SK-N-SH treated with all-trans-retinoic acid at 6 μM for 48 hours (cell line): ENCODE measurements around the gene BAK1.

ENCODE experiments used
- ATAC-seq: fragments of 200-7000 bp; cut with Tn5 transposase; 3 replicates; pipeline ENCODE4 v1.9.1; 2020; ENCODE audit warnings: mild to moderate bottlenecking, moderate library complexity
- ARNTL ChIP-seq: fragments of 450-650 bp; formaldehyde crosslinking; IDR thresholded peaks from 2 replicates; pipeline ENCODE4 v1.5.0; 2020; ENCODE audit warnings: low read depth, mild to moderate bottlenecking, moderate library complexity, borderline replicate concordance
- BACH2 ChIP-seq: fragments of 250-450 bp; sonication (Bioruptor Pico); IDR thresholded peaks from 2 replicates; pipeline ENCODE4 v1.9.0; 2021; ENCODE audit warnings: mild to moderate bottlenecking, borderline replicate concordance
- CSDC2 ChIP-seq: fragments of 250-450 bp; sonication (Bioruptor Pico); IDR thresholded peaks from 2 replicates; pipeline ENCODE4 v1.5.0; 2020; ENCODE audit warnings: mild to moderate bottlenecking, moderate library complexity
- CSRNP3 ChIP-seq: fragments of 250-450 bp; sonication (Bioruptor Pico); IDR thresholded peaks from 2 replicates; pipeline ENCODE4 v1.5.1; 2021; ENCODE audit warnings: mild to moderate bottlenecking, moderate library complexity
- ESRRG ChIP-seq: fragments of 250-450 bp; sonication (Bioruptor Pico); IDR thresholded peaks from 2 replicates; pipeline ENCODE4 v1.6.1; 2021; ENCODE audit warnings: mild to moderate bottlenecking
- GLIS3 ChIP-seq: fragments of 250-450 bp; sonication (Bioruptor Pico); IDR thresholded peaks from 2 replicates; pipeline ENCODE4 v1.5.0; 2020; ENCODE audit warnings: mild to moderate bottlenecking, moderate library complexity
- ISL1 ChIP-seq: fragments of 250-450 bp; sonication (Bioruptor Pico); IDR thresholded peaks from 2 replicates; pipeline ENCODE4 v2.1.2; 2022; ENCODE audit warnings: mild to moderate bottlenecking, moderate library complexity
- OSR1 ChIP-seq: fragments of 250-450 bp; sonication (Bioruptor Pico); IDR thresholded peaks from 2 replicates; pipeline ENCODE4 v1.8.0; 2022; ENCODE audit warnings: moderate library complexity, mild to moderate bottlenecking, inconsistent platforms
- PPARA ChIP-seq: fragments of 250-450 bp; sonication (Bioruptor Pico); IDR thresholded peaks from 2 replicates; pipeline ENCODE4 v1.5.0; 2020; ENCODE audit warnings: mild to moderate bottlenecking, borderline replicate concordance
- SNAI2 ChIP-seq: fragments of 250-450 bp; sonication (Bioruptor Pico); IDR thresholded peaks from 2 replicates; pipeline ENCODE4 v1.5.0; 2020; ENCODE audit warnings: mild to moderate bottlenecking, moderate library complexity
- TCF4 ChIP-seq: fragments of 250-450 bp; sonication (Bioruptor Pico); IDR thresholded peaks from 2 replicates; pipeline ENCODE4 v1.8.0; 2021; ENCODE audit warnings: mild to moderate bottlenecking, moderate library complexity, borderline replicate concordance
- TOX ChIP-seq: fragments of 250-450 bp; sonication (Bioruptor Pico); IDR thresholded peaks from 2 replicates; pipeline ENCODE4 v1.8.0; 2021; ENCODE audit warnings: mild to moderate bottlenecking, moderate library complexity, borderline replicate concordance
- ZFP3 ChIP-seq: fragments of 250-450 bp; sonication (Bioruptor Pico); IDR thresholded peaks from 2 replicates; pipeline ENCODE4 v1.5.0; 2020; ENCODE audit warnings: mild to moderate bottlenecking, moderate library complexity
- ZFP30 ChIP-seq: fragments of 450-650 bp; formaldehyde crosslinking; IDR thresholded peaks from 2 replicates; pipeline ENCODE4 v1.5.0; 2022; ENCODE audit warnings: mild to moderate bottlenecking, moderate library complexity
- ZNF565 ChIP-seq: fragments of 450-650 bp; formaldehyde crosslinking; conservative IDR thresholded peaks from 2 replicates; pipeline ENCODE4 v1.5.0; 2020; ENCODE audit warnings: low read depth, mild to moderate bottlenecking, moderate library complexity
- ZNF70 ChIP-seq: fragments of 450-650 bp; formaldehyde crosslinking; IDR thresholded peaks from 2 replicates; pipeline ENCODE4 v1.5.0; 2020; ENCODE audit warnings: mild to moderate bottlenecking, moderate library complexity
- TF ChIP-seq, protein P1 (sequence below): fragments of 250-450 bp; sonication (Bioruptor Pico); IDR thresholded peaks from 2 replicates; pipeline ENCODE4 v1.8.0; 2020; ENCODE audit warnings: mild to moderate bottlenecking, moderate library complexity, borderline replicate concordance
- TF ChIP-seq, protein P2 (sequence below): fragments of 250-450 bp; sonication (Bioruptor Pico); IDR thresholded peaks from 2 replicates; pipeline ENCODE4 v1.5.1; 2020; ENCODE audit warnings: low read depth, mild to moderate bottlenecking, moderate library complexity
- TF ChIP-seq, protein P3 (sequence below): fragments of 250-450 bp; sonication (Bioruptor Pico); IDR thresholded peaks from 2 replicates; pipeline ENCODE4 v1.5.0; 2020; ENCODE audit warnings: mild to moderate bottlenecking, moderate library complexity

BAK1 gene

GRCh38 chr6:33578588-33579011 lies 1.5 kb downstream of the BAK1 start:
- no peak for ATAC-seq
- TF ChIP-seq OSR1 (no peak), TCF4 (CRISPR knock-in tag) (no peak), ISL1 (no peak), CSRNP3 (CRISPR knock-in tag) (no peak), ZNF70 (CRISPR knock-in tag) (no peak), CSDC2 (CRISPR knock-in tag) (no peak), BACH2 (CRISPR knock-in tag) (no peak), PPARA (CRISPR knock-in tag) (no peak)
- TF ChIP-seq, protein P1, sequence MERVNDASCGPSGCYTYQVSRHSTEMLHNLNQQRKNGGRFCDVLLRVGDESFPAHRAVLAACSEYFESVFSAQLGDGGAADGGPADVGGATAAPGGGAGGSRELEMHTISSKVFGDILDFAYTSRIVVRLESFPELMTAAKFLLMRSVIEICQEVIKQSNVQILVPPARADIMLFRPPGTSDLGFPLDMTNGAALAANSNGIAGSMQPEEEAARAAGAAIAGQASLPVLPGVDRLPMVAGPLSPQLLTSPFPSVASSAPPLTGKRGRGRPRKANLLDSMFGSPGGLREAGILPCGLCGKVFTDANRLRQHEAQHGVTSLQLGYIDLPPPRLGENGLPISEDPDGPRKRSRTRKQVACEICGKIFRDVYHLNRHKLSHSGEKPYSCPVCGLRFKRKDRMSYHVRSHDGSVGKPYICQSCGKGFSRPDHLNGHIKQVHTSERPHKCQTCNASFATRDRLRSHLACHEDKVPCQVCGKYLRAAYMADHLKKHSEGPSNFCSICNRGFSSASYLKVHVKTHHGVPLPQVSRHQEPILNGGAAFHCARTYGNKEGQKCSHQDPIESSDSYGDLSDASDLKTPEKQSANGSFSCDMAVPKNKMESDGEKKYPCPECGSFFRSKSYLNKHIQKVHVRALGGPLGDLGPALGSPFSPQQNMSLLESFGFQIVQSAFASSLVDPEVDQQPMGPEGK: no peak
- TF ChIP-seq, all 23 proteins: peak for 0

DNA sequence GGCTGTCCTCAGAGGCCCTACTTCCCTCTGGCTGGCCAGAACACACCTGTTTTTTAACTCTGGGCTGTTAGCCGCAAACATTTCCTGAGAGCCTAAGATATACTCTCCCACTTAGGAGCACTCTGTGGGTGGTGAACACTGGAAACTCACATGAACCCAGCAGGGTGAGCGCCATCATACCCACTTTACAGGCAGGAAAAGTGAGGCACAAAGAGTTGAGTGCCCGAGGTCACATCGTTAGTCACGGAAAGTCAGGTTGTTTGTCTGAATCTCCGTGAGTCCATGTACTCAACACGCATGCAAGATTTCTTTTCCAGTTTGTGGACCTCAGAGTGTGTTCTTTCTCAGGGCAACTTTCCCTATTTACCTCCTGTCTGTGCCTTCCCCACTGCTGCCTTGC lies 1.9 kb downstream of the BAK1 start:
- ATAC-seq: no peak
- TF ChIP-seq ZNF565 (CRISPR knock-in tag): no peak

DNA sequence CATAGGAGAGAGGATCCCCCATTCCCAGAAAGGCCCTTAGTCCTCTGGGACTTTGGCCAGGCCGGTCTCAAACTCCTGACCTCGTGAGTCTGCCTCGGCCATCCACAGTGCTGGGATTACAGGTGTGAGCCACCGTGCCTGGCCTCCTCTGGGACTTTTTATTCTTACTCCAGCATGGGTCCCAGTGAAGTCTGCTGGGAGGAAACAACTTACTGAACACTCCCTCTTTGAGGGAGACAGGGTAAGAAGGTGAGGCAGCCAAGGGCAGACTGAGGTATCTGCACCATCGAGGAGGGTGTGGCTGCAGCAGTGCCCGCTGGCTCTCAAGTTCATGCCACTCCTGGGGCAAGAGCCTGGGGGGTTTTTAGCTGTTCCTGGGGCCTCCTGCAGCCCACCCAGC lies 2.4 kb downstream of the BAK1 start:
- no peak for ATAC-seq
- no peak for TF ChIP-seq TCF4 (CRISPR knock-in tag)
- TF ChIP-seq ARNTL: no peak
- TF ChIP-seq, protein P1: no peak
- TF ChIP-seq ISL1: no peak
- TF ChIP-seq, protein P2, sequence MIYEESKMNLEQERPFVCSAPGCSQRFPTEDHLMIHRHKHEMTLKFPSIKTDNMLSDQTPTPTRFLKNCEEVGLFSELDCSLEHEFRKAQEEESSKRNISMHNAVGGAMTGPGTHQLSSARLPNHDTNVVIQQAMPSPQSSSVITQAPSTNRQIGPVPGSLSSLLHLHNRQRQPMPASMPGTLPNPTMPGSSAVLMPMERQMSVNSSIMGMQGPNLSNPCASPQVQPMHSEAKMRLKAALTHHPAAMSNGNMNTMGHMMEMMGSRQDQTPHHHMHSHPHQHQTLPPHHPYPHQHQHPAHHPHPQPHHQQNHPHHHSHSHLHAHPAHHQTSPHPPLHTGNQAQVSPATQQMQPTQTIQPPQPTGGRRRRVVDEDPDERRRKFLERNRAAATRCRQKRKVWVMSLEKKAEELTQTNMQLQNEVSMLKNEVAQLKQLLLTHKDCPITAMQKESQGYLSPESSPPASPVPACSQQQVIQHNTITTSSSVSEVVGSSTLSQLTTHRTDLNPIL (CRISPR knock-in tag): no peak
- TF ChIP-seq CSDC2 (CRISPR knock-in tag): no peak
- TF ChIP-seq OSR1: no peak
- TF ChIP-seq, protein P3, sequence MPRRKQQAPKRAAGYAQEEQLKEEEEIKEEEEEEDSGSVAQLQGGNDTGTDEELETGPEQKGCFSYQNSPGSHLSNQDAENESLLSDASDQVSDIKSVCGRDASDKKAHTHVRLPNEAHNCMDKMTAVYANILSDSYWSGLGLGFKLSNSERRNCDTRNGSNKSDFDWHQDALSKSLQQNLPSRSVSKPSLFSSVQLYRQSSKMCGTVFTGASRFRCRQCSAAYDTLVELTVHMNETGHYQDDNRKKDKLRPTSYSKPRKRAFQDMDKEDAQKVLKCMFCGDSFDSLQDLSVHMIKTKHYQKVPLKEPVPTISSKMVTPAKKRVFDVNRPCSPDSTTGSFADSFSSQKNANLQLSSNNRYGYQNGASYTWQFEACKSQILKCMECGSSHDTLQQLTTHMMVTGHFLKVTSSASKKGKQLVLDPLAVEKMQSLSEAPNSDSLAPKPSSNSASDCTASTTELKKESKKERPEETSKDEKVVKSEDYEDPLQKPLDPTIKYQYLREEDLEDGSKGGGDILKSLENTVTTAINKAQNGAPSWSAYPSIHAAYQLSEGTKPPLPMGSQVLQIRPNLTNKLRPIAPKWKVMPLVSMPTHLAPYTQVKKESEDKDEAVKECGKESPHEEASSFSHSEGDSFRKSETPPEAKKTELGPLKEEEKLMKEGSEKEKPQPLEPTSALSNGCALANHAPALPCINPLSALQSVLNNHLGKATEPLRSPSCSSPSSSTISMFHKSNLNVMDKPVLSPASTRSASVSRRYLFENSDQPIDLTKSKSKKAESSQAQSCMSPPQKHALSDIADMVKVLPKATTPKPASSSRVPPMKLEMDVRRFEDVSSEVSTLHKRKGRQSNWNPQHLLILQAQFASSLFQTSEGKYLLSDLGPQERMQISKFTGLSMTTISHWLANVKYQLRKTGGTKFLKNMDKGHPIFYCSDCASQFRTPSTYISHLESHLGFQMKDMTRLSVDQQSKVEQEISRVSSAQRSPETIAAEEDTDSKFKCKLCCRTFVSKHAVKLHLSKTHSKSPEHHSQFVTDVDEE (CRISPR knock-in tag): no peak
- no peak for TF ChIP-seq ZNF70 (CRISPR knock-in tag)
- TF ChIP-seq ZNF565 (CRISPR knock-in tag): no peak
- TF ChIP-seq ZFP3: no peak
- TF ChIP-seq ESRRG (CRISPR knock-in tag): no peak
- no peak for TF ChIP-seq SNAI2 (CRISPR knock-in tag)

- TF ChIP-seq BACH2 (CRISPR knock-in tag) (no peak), ZFP3 (no peak), GLIS3 (no peak), ZFP30 (CRISPR knock-in tag) (no peak), TOX (CRISPR knock-in tag) (no peak)
- no peak for ATAC-seq
Measured at GRCh38 chr6:33577106-33577535, 3.0 kb downstream of the BAK1 start.
